Gastroesophageal sphincter (tissue), 4 donors: ENCODE results near the gene GNL1. TPM values are rescaled to one million over a fixed set of nuclear protein-coding genes. Genes with fewer than 3 reads are reported as not detected.

Experiments
- ATAC-seq: fragments of 150-250 bp; one replicate; pipeline ENCODE4 v1.9.1; 2016; ENCODE audit warnings: mild to moderate bottlenecking, moderate library complexity
- H3K27ac ChIP-seq, 4 donors: fragments of 200-600 bp; sonication (generic) in 3 of 4; 1 replicate in 3 of 4; 2 replicates in 1 of 4; pipeline ENCODE4 v1.5.1; 2016 to 2019
- H3K27me3 ChIP-seq: fragments of 200-600 bp; sonication (generic); one replicate; pipeline ENCODE4 v1.5.1; 2019
- H3K36me3 ChIP-seq, 2 donors: fragments of 200-600 bp; sonication (generic); one replicate each; pipeline ENCODE4 v1.5.1; 2019; ENCODE audit warnings: control low read depth in 1 of 2
- H3K4me1 ChIP-seq, 3 donors: fragments of 200-600 bp; sonication (generic); 1 replicate in 2 of 3; 2 replicates in 1 of 3; pipeline ENCODE4 v1.5.1; 2016 to 2019; ENCODE audit warnings: control low read depth in 2 of 3
- H3K4me3 ChIP-seq, 2 donors: fragments of 200-600 bp; sonication (generic); one replicate each; pipeline ENCODE4 v1.5.1; 2019; ENCODE audit warnings: mild to moderate bottlenecking in 1 of 2, moderate library complexity in 1 of 2
- H3K9me3 ChIP-seq, 3 donors: fragments of 200-600 bp; sonication (generic); one replicate each; pipeline ENCODE4 v1.5.1; 2017 to 2019; ENCODE audit warnings: control low read depth in 2 of 3
- CTCF ChIP-seq, 4 experiments: fragments of 200-600 bp in 2 of 4; fragments of 450-650 bp in 2 of 4; sonication (generic) in 1 of 4; IDR thresholded peaks; one replicate each; pipeline ENCODE4 v1.5.1; 2017 to 2019; ENCODE audit warnings: antibody characterized with exemption in 4 of 4, mild to moderate bottlenecking in 2 of 4, moderate library complexity in 2 of 4
- EP300 ChIP-seq: sonication (generic); formaldehyde crosslinking; IDR thresholded peaks from one replicate; pipeline ENCODE4 v1.6.1; 2017; ENCODE audit warnings: antibody characterized with exemption, mild to moderate bottlenecking
- POLR2A ChIP-seq, 2 donors: fragments of 450-650 bp; IDR thresholded peaks; one replicate each; pipeline ENCODE4 v1.6.1; 2017; ENCODE audit warnings: antibody characterized with exemption in 2 of 2, mild to moderate bottlenecking in 2 of 2, moderate library complexity in 1 of 2
- POLR2AphosphoS5 ChIP-seq: sonication (generic); formaldehyde crosslinking; IDR thresholded peaks from one replicate; pipeline ENCODE4 v1.6.1; 2017; ENCODE audit warnings: antibody characterized with exemption
- WGBS, 2 donors: methylation state at CpG; one replicate each; pipeline ENCODE4 v1.1.5; 2018; ENCODE audit warnings: low coverage in 1 of 2; 5-methylcytosine and 5-hydroxymethylcytosine counted together
- total RNA-seq, 4 donors: library from RNA; depleted of rRNA; stranded (reverse); fragments of >200 nt; gene quantifications; one replicate each; pipeline ENCODE4 v1.1.0, GENCODE V29; 2016

GNL1 gene, protein sequence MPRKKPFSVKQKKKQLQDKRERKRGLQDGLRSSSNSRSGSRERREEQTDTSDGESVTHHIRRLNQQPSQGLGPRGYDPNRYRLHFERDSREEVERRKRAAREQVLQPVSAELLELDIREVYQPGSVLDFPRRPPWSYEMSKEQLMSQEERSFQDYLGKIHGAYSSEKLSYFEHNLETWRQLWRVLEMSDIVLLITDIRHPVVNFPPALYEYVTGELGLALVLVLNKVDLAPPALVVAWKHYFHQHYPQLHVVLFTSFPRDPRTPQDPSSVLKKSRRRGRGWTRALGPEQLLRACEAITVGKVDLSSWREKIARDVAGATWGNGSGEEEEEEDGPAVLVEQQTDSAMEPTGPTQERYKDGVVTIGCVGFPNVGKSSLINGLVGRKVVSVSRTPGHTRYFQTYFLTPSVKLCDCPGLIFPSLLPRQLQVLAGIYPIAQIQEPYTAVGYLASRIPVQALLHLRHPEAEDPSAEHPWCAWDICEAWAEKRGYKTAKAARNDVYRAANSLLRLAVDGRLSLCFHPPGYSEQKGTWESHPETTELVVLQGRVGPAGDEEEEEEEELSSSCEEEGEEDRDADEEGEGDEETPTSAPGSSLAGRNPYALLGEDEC
- 10 to 100 TPM; 39.2 to 48.3 (median 42.4) TPM for total RNA-seq

DNA sequence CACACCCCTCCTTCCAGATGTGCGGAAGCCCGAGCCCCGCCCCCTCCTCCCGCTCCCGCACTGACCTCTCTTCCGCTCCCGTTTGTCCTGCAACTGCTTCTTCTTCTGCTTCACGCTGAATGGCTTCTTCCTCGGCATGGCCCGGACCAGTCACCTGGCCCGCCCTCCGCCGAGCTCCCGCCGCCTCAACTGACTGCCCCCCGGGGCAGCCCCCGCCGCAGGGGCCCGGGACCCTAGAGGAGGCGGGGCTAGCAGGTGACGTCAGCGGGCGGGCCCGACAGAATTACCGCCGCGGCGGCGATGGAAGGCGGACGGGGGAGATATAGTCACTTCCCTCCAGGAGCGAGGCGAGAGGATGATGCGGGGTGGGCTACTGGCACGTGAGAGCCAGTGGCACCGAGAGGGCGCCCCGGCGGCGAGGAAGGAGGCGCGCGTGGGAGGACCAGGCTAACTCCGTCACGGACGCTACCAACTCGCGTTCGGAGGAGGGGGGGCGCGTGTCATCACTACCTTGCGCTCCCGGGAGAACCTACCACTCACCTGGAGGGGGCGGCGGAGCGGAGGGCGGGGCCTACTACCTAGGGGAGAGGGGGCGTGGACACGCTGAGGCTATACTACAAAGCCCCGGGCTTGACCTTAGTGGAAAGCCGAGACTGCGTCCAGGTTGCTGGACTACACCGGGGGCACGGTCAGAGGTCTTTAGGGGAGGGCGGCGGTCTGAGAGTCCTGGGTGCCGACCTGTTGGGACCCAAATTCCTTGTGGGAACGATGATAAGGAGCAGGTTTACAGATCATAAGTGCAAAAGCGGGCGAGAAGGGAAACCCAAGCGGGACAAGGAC is at the start of gene GNL1:
GNL1 (minus strand) TSS at position 424 of the 840 bp plus-strand sequence; CDS start at position 138, 286 bp downstream.
- peak within 1 kb of the TSS; percentile 67 to 96 for H3K4me3 ChIP-seq
- peak within 1 kb of the TSS; percentile 90 to 100 (median 98) for H3K27ac ChIP-seq
- WGBS, 2 donors, result 0% methylated on average over 9 to 14 of the region's 71 CpGs
- H3K36me3 ChIP-seq, result peaks cover 0 to 40% of the 10 kb centered on the region in 2 donors
- peaks cover 0 to 40% (median 18%) of the 10 kb centered on the region in 3 donors for H3K4me1 ChIP-seq
- H3K27me3 ChIP-seq, result no peaks in the 10 kb centered on the region
- ATAC-seq, result peak; percentile 87
- TF ChIP-seq POLR2AphosphoS5 (peak; percentile 77), POLR2A (IDR thresholded peaks at IDR 0.05) (peak; percentile 50 to 54), EP300 (no peak), CTCF (IDR thresholded peaks at IDR 0.05) (peak in 1 of 4 experiments; percentile 27)
- H3K9me3 ChIP-seq, result no peaks in the 10 kb centered on the region

DNA sequence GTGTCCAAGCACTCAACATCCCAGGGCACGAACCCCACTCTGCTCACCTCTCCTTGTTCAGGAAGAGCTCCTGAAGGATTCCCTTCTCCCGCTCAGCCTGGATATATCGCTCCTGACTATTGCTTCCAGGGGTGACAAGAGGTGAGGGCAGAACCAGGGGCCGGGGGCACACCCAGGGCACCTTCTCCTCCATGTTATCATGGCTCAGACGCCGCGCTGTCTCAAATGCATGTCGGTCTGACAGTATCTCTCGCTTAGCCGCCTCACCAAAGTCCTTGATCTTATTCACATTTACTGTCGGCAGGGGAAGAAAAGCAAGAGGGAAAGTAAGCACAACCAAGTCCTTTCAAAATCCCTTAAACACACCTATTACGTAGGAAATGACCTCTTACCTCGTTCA is 47.7 kb upstream of the GNL1 start:
- Histone ChIP-seq H3K27me3 (no peaks in the 10 kb centered on the region), H3K36me3 (peaks cover 10 to 88% of the 10 kb centered on the region in 2 donors), H3K4me1 (peaks cover 0 to 33% (median 0%) of the 10 kb centered on the region in 3 donors), H3K9me3 (no peaks in the 10 kb centered on the region), H3K27ac (no peak overlapping the region), H3K4me3 (no peak overlapping the region)
- no peak for TF ChIP-seq POLR2A (IDR thresholded peaks at IDR 0.05)
- no peak for TF ChIP-seq CTCF (IDR thresholded peaks at IDR 0.05)
- no peak for TF ChIP-seq POLR2AphosphoS5
- TF ChIP-seq EP300, result no peak
- 83 to 92% methylated on average over 10 to 13 of the region's 13 CpGs for WGBS, 2 donors
- no peak for ATAC-seq

GRCh38 chr6:30601815-30602641 is 45.7 kb upstream of the GNL1 start:
- no peaks in the 10 kb centered on the region for H3K27me3 ChIP-seq
- TF ChIP-seq EP300, result no peak
- no peak for TF ChIP-seq POLR2AphosphoS5
- no peak for TF ChIP-seq CTCF (IDR thresholded peaks at IDR 0.05)
- TF ChIP-seq POLR2A (IDR thresholded peaks at IDR 0.05), result no peak
- peaks cover 10 to 69% of the 10 kb centered on the region in 2 donors for H3K36me3 ChIP-seq
- H3K4me3 ChIP-seq, result no peak overlapping the region
- no peak for ATAC-seq
- WGBS, 2 donors, result 71 to 87% methylated on average over 2 to 3 of the region's 39 CpGs
- peaks cover 0 to 18% (median 0%) of the 10 kb centered on the region in 3 donors for H3K4me1 ChIP-seq
- no peaks in the 10 kb centered on the region for H3K9me3 ChIP-seq
- H3K27ac ChIP-seq, result no peak overlapping the region

GRCh38 chr6:30601436-30601814 is 45.1 kb upstream of the GNL1 start:
- Histone ChIP-seq H3K9me3 (no peaks in the 10 kb centered on the region), H3K36me3 (peaks cover 10 to 68% of the 10 kb centered on the region in 2 donors), H3K4me3 (no peak overlapping the region), H3K27me3 (no peaks in the 10 kb centered on the region), H3K27ac (no peak overlapping the region), H3K4me1 (peaks cover 0 to 12% (median 0%) of the 10 kb centered on the region in 3 donors)
- 56 to 64% methylated on average over 3 to 6 of the region's 6 CpGs for WGBS, 2 donors
- TF ChIP-seq POLR2A (IDR thresholded peaks at IDR 0.05), result no peak
- ATAC-seq, result no peak
